GM18868 (cell line): ENCODE data around the gene GNA14.
"Not testable (repeated sequence)": the region's sequence is repeated elsewhere in the genome, so short reads cannot be mapped to it uniquely, and the experiment has no call there.

Experiments used
- ATAC-seq: cut with Tn5 transposase; IDR thresholded peaks from one replicate; pipeline ENCODE4 v1.9.1; 2021; ENCODE audit warnings: mild to moderate bottlenecking, moderate library complexity; ENCODE audit not compliant: unreplicated experiment

Gene GNA14

GRCh38 chr9:77497322-77498198, 150.6 kb downstream of the GNA14 start:
- no peak for ATAC-seq

GRCh38 chr9:77495834-77496671, 152.1 kb downstream of the GNA14 start:
- no peak for ATAC-seq

GRCh38 chr9:77490279-77490678, 157.8 kb downstream of the GNA14 start:
- ATAC-seq: not testable (repeated sequence)

- ATAC-seq: not testable (repeated sequence)
These were observed 158.5 kb downstream of the GNA14 start for GRCh38 chr9:77489405-77490163.

GRCh38 chr9:77488439-77489126, 159.5 kb downstream of the GNA14 start:
- no peak for ATAC-seq

GRCh38 chr9:77486968-77487367, 161.2 kb downstream of the GNA14 start:
- ATAC-seq: no peak

- no peak for ATAC-seq
These were observed 161.7 kb downstream of the GNA14 start for GRCh38 chr9:77486463-77486862.

- ATAC-seq: peak; percentile 92
These were observed 172.3 kb downstream of the GNA14 start for GRCh38 chr9:77475641-77476473.

DNA sequence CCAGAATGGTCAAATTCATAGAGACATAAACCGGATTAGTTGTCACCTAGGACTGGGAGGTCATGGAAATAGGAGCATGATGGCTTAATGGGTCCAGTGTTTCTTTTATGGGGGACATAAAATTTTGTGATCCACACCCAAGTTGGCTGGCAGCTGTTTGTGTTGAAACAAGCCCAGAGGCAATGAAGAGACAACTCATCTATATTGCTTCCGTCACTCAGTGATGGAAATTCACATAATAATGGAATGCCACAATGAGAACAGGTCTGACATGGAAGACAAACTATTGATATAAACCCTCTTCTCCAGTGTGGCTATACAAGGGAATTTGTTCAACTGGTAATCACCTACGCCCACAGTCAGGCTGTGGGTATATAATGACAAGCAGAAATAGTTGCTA, 173.2 kb downstream of the GNA14 start:
- no peak for ATAC-seq

GRCh38 chr9:77472646-77473045, 175.5 kb downstream of the GNA14 start:
- ATAC-seq: no peak

DNA sequence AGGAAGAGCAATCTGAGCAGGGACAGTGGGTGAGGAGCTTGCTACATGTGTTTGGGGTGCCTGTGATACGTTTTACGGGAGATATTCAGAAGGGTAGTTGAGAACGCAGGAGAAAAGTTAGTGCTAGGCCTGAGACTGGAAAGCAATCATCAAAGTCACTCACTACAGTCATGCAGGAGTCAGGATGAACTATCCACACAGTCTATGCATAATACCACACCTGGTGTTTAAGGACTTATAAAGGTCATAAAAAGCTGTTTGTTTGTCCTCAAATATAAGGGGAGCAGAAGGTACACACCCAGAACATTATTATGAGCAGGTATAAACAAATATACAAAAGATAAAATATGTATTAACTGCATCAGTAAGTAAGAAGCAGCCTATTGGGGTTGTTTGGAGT, 176.6 kb downstream of the GNA14 start:
- ATAC-seq: no peak

GRCh38 chr9:77469515-77470231, 178.4 kb downstream of the GNA14 start:
- ATAC-seq: no peak

DNA sequence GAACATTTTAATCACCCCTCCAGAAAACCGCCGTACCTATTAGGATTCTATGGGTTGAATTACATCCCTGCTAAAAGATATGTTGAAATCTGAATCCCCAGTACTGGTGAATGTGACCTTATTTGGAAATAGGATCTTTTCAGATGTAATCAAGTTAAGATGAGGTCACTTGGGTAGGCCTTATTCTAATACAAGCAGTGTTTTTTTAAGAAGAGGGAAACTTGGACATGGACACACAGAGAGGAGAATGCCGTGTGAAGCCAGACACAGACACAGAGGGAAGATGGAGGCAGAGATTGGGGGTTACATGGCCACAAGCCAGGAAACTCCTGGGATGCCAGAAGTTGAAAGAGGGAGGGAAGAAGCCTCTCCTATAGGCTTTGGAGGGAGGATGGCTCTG, 183.5 kb downstream of the GNA14 start:
- ATAC-seq: no peak

DNA sequence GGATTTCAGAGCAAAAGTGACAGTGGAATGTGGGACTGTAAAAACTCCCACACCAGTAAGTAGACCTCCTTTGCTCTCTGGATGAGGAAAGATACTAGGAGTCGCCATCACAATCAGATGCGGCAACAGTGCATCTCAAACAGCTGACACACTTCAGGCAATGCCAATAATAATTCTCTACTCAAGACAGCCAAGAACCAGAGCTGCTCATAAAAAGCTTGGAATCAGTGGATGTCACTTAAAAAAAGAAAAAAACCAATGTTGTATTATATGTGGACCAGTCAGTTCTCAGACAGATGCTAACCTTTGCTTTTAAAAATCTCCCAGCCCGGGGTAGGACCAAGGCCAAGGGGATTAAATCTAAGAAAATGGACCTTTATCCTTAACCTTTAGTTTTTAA, 185.0 kb downstream of the GNA14 start:
- ATAC-seq: no peak

GRCh38 chr9:77462066-77462465, 186.1 kb downstream of the GNA14 start:
- no peak for ATAC-seq

GRCh38 chr9:77460938-77461337, 187.2 kb downstream of the GNA14 start:
- ATAC-seq: no peak

GRCh38 chr9:77457916-77458592, 190.1 kb downstream of the GNA14 start:
- ATAC-seq: peak; percentile 79

DNA sequence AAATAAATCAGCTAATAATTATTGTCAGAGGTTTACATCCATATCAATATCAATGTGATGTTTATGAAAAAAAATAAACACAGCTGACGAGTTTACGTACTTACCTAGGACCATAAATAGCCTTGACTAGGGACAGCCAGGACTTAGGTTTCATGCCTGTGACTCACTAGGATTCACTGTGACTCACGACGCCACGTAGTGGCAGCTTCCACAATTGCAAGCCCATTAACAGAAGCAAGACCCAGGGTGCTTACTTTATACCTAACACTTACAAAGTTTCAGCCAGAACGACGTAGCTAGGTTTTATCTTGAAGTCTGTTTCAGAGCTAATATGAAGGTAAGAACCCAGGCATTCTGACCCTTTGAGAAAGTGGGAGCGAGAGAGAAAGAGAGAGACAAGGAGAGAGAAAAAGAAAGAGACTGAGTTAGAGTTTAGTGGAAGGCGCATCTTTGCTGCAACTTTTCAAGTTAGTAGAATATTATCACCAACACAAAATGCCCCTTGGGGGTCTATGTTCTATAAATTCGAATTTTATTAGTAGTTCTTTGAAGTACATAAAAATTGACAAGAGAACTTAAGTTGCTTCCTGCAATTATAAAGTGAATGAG, 191.2 kb downstream of the GNA14 start:
- peak; percentile 74 for ATAC-seq
